CD4-positive, alpha-beta T cell treated with Interleukin-15 for 1 hour (primary cell): Measurements from ENCODE around the gene MARCHF5.
"Not testable (repeated sequence)": the region's sequence is repeated elsewhere in the genome, so short reads cannot be mapped to it uniquely, and the experiment has no call there.

Source experiments
- DNase-seq: peaks from one replicate; pipeline ENCODE4 v3.0.0-alpha.2; 2020

The MARCHF5 gene

DNA sequence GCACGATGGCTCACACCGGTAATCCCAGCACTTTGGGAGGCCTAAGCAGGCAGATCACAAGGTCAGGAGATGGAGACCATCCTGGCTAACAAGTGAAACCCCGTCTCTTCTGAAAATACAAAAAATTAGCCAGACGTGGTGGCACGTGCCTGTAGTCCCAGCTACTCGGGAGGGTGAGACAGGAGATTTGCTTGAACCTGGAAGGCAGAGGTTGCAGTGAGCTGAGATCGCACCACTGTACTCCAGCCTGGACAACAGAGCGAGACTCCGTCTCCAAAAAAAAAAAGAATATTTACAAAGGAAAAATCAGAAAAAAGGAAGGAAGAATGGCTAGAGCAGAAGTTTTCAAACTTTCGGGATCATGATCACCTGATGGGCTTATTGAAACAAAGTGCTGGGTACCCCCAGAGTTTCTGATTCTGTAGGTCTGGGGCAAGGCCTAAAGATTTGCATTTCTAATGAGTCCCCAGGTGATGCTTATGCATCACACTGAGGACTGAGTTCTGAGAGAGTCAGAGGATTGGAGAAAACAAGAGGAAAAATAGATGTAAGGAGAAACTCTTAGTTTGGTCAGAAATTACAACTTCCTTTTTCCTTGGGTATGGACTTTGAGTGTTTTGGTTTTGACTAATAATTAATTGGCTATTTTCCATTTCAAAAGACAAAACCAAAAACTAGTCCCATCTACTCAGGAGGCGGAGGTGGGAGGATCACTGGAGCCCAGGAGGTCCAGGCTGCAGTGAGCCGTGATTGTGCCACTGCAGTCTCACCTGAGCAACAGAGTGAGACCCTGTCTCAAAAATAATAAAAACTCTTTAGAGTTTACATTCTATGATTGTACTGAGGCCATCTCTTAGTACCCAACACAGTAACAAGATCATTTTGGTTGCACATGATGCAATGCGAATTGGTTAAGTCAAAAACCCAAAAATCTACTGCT is 14.4 kb downstream of the MARCHF5 start:
- DNase-seq, result no peak

DNA sequence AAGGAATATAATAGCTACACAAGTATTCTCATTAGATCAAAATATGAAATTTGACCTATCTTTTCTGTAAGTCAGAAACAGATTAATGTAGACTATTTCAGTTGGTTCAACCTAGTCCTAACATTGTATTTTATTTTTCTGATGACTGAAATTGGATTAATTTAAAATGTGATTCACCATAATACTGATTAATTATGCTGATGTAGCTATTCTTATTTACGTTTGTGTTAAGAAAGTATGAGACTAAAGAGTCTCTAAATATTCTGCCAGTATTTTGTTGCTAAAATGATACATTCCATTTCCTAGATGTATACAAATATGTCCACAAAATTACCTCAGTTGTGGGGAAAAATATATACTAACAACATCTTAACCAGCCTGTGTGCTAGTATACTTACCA is 18.3 kb downstream of the MARCHF5 start:
- no peak for DNase-seq

DNA sequence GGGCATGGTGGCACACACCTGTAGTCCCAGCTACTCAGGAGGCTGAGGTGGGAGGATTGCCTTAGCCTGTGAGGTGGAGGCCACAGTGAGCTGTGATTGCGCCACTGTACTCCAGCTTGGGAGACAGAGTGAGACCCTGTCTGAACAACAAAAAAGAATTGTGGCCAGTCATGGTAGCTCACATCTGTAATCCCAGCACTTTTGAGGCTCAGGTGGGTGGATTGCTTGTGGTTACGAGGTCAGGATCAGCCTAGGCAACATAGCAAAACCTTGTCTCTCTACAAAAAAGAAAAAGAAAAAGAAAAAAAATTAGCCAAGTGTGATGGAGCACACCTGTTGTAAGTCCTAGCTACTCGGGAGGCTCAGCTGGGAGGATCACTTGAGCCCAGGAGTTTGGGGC is 22.8 kb downstream of the MARCHF5 start:
- DNase-seq, result no peak

DNA sequence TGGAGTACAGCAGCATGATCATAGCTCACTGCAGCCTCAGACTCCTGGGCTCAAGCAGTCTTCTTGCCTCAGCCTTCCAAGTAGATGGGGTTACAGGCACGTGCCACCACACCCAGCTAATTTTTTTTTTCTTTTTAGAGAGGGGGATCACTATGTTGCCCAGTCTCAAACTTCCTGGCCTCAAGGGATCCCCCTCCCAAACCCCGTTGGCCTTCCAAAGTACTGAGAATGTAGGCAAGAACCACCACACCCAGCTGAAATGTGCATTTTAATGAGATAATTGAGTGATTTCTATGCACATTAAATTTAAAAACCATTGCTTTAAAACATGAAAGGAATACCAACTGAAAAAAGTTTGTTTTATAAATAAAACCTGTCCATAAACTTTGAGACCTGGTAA is 25.6 kb downstream of the MARCHF5 start:
- DNase-seq, result no peak

DNA sequence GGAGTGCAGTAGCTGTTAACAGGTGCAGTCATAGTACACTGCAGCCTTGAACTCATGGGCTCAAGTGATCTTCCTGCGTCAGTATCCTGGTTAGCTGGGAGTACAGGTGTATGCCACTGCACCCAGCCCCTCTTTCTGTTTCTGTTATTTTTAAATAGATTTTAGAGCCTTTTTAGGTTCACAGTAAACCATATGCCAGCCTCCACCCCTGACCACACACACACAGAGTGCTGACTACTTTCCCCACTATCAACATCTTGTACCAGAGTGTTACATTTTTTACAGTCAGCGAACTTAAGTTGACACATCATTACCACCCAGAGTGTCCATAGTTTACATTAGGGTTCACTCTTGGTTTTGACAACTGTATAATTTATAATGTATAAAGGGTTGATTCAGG is 32.1 kb downstream of the MARCHF5 start:
- DNase-seq, result no peak

DNA sequence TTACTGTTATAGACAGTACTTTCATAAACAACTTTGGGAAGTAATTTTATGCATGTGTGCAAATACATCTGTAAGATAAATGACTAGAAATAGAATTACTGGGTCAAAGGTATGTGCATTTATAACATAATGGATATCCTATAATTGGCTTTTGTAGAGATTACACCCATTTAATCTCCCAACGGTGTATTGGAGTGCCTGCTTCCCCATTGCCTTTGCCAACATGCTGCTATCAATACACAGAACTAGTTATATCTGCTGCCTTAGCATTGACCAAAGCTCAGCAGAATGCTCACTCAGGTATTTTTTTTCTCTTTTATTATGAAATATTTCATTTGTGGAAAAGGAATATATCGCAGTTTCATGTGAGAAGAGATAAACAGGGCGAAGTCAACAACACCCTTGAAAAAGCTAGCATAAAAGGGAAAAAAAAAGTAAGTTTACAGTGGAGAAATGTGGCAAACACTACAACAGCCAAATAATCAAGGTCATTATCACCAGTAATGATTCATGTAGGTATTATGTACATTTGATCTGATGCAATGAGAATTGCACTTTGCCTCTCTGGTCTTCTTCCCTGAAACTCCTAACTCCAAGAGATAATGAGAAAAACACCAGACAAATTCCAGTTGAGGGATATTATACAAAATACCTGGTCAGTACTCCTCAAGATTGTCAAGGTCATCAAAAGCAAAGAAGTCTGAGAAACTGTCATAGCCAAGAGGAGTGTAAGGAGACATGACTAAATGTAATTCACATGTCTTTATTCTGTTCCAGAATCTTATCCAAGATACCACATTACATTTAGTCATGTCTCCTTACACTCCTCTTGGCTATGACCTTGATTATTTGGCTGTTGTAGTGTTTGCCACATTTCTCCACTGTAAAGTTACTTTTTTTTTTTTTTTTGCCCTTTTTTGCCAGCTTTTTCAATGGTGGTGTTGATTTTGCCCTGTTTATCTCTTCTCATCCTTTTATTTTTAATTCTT is 36.8 kb downstream of the MARCHF5 start:
- no peak for DNase-seq

DNA sequence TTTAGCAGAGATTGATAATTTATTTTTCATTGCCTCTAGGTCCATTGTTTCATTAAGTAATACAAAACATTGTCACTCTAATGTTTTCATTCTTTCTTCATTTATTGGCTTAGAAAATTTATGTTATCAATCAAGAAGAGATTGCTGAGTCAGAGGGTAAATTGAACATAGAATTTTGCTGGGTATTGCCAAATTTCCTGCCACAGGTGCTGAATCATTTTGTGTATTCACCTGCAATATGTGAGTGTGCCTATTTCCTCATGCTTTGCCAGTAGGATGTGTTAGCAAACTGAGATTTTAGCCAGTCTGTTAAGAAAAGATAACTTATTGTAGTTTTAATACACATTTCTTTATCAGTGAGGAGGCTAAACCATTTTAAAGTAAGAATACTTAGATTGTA is 38.0 kb downstream of the MARCHF5 start:
- DNase-seq, result no peak

DNA sequence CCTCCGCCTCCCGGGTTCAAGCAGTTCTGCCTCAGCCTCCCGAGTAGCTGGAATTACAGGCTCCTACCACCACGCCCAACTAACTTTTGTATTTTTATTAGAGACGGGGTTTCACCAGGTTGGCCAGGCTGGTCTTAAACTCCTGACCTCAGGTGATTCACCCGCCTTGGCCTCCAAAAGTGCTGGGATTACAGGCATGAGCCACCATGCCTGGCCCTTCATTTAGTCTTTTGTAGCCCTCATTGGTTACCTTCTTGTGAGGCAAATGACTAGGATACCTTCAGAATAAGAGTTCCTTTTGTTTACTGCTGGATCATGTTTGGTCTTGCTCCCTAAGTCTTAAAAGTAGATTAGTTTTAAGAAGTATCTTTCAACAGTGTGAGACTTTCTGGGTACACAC is 39.0 kb downstream of the MARCHF5 start:
- DNase-seq, result not testable (repeated sequence)

DNA sequence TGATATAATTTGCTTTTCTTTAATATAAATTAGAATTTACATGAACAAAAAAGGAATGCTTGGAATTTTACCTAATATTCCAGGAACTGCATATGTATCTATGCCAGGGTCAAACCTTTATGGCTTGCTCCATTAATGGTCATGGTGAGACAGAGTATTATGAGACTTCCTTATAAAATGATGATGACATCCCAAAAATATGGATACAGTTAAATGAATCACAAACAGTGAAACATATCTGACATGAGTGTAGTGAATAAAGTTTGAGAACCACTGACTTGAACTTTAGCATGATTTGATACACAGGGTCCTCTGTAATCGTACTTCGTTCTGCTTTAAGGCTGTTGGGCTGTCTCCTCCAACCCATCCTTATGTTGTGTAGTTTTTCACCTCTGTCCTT is 51.8 kb downstream of the MARCHF5 start:
- no peak for DNase-seq

DNA sequence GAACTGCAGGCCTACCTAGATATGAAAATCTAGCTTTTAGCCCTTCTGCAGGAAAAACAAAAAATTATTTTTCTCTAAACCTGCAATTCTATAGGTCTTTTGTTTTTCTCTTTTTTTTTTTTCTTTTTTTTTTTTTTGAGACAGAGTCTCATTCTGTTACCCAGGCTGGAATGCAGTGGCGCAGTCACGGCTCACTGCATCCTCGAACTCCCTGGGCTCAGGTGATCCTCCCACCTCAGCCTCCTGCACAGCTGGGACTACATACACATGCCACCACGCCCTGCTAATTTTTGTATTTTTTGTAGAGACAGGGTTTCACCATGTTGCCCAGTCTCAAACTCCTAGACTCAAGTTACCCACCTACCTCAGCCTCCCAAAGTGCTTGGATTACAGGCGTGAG is 54.6 kb downstream of the MARCHF5 start:
- not testable (repeated sequence) for DNase-seq

DNA sequence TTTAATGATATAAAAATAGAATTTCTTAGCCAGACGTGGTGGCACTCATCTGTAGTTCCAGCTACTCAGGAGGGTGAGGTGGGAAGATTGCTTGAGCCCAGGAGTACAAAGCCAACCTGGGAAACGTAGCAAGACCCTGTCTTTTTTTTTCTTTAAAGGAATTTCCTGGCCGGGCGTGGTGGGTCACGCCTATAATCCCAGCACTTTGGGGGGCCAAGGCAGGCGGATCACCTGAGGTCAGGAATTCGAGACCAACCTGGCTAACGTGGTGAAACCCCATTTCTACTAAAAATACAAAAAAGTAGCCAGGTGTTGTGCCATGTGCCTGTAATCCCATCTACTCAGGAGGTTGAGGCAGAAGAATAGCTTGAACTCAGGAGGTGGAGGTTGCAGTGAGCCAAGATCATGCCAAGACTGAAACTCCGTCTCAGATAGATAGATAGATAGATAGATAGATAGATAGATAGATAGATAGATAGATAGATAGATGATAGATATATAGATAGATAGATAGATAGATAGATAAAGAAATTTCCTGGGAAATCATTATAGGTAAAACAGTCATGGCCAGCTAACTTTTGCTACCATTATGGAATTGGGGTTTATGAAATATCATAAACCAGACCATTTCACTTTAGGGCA is 56.2 kb downstream of the MARCHF5 start:
- not testable (repeated sequence) for DNase-seq

DNA sequence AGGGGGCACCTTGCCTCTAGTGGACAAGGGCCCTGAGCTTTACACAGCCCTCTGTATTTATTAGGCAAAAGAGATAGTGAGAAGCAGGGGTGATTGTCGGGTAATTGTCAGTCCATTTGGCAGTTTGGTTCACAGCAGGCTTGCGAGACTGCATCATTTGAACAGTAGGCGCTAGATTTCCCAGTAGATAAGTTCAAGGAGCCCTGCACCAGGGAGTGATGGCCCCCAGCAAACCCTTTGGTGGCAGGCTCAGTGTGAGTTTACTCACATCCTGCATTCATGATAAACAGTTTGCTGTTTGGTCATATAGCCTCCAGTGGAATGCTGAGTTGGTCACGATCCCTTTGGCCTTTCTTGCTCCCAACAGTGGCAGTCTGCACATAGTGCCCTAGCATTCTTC is 59.4 kb downstream of the MARCHF5 start:
- DNase-seq, result no peak

DNA sequence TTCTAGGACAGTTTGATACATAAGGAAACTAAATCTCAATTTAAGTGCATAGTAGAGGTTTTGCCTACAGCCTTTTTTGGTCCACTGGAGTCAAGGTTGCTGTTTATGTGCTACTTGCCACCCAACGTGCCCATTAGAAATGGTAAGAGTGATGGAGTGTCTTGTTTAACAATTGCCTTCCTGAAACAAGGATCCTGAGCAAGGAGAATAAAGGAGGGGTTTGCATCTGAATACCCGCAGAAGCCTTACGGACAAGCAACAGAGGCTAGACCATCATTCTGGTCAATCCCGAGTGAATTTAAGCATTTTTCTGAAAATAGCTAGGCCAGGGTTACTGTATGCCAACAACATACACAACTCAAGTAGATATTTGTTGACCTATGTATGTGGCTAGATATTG is 63.6 kb downstream of the MARCHF5 start:
- no peak for DNase-seq

DNA sequence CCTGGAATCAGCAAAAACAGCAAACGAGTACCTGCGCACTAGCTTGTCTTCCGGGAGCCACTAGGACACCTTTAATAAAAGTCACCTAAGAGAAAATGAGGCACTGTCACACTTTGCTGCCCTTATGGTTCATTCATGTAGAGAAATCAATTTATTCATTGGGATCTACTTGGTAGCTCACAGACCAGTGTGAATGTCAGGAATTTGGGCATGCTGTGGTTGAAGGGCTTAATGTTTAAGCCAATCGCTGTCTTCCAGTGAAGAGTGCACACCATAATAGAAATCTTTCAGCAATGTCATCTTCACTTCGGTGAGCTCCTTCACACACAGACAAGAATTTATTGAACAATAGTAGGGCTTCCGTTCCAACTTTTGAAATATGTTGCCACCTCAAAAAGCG is 65.1 kb downstream of the MARCHF5 start:
- no peak for DNase-seq

DNA sequence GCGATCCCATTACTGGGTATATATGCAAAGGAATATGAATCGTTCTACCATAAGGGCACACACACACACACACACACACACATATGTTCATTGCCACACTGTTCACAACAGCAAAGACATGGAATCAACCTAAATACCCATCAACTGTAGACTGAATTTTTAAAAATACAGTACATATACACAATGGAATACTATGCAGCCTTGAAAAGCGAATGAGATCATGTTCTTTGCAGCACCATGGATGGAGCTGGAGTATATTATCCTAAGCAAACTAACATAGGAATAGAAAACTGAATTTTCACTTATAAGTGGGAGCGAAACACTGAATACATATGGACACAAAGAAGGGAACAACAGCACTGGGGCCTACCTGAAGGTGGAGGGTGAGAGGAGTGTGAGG is 72.5 kb downstream of the MARCHF5 start:
- DNase-seq, result no peak

DNA sequence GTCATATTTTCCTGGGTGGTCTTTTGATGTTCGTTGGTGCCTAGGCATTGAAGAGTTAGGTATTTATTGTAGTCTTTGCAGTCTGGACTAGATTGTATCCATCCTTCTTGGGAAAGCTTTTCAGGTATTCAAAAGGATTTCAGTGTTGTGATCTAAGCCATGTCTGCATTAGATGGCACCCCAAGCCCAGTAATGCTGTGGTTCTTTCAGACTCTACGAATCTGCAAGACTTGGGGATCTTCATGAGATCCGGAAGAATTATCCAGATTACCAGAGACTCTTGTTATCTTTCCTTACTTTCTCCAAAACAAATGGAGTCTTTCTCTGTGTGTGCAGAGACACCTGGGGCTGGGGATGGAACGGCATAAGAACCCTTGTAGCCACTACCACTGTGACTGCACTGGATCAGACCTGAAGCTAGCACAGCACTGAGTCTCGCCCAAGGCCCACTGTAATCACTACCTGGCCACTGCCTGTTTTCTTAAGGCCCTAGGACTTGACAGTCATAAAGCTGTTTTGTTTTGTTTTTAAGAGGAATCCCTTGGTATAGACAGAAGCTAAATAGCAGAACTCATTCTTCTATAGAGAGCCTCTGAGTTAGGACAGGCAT is 75.5 kb downstream of the MARCHF5 start:
- no peak for DNase-seq

DNA sequence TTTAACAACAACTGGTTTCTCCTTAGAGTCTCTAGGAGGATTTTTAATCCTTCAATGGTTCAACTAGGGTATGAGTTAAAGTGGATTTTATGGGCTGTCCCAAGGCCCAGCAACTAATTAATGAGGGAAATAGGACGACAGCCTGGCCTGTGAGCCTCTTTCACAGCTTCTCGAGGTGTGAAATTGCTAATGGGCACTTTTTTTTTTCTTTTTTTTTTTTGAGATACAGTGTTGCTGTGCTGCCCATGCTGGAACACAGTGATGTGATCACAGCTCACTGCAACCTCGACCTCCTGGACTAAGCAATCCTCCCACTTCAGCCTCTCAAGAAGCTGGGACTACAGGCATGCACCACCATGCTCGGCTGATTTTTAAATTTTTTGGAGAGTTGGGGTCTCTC is 87.0 kb downstream of the MARCHF5 start:
- DNase-seq, result no peak

DNA sequence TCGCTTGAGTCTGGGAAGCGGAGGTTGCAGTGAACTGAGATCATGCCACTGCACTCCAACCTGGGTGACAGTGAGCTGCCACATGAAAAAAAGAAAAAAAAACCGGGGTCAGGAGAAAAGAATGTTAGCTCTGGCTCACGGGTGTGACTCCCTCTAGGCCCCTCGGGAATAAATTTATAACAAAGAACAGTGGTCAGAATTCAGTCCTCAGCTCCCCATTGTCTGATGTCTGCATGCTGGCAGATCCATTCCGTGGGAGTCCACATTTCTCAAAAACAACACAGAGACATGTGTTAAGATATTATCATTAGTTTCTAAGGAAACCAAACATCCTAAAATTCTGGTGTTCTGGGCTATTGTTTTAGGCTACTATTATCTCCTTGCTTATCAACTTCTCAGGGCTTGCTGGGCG is 90.6 kb downstream of the MARCHF5 start:
- DNase-seq, result no peak

DNA sequence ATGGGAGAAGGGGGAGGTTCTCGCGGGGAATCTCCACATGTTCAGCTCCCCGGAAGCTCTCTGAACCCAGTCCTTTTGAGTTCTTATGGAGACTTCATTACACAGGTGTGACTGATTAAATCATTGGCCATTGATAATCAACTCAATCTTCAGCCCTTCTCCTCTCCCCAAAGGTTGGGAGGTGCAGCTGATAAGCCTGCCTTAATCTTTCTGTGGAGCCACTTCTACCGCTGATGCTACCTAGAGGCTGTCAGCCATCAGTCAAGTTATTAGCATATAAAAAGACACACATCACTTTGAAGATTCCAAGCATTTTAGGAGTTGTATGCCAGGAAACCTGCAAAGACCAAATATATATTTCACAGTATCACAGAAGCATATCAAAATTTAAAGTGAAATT is 91.7 kb downstream of the MARCHF5 start:
- DNase-seq, result no peak

DNA sequence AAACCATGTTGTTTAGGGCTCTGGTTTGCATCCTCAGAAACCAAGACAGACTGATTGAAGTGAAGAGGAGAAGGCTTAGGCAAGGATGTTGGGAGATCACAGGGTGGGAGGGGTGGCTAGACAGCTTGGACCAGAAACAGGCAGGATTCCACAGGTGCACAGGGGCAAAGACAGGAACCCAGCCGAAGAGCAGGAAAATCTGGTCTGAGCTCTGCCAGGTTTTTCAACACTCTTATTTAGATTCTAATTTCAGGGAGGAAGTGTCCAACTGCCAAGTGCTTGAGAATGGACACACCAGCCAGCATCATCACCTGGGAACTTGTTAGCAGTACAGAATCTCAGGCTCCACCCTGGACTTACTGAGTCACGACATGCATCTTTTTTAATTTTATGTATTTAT is 93.8 kb downstream of the MARCHF5 start:
- DNase-seq, result no peak

DNA sequence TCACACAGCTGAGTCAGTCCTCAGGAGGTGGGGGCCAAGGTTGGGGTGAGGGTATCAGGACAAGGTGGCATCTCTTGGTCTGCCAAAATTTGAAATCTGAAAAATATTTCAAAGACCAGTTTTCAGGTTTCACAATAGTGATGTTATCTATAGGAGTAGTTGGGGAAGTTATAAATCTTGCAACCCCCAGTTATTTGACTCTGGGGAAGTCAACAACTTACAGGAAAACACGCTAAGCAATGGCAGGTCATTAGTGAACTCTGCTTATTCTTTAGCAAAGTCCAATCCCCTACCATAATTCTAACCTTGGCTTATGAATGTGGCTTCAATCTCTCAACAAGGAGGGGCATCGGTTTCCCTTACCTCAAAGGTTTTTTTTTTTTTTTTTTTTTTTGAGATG is 94.9 kb downstream of the MARCHF5 start:
- DNase-seq, result no peak

DNA sequence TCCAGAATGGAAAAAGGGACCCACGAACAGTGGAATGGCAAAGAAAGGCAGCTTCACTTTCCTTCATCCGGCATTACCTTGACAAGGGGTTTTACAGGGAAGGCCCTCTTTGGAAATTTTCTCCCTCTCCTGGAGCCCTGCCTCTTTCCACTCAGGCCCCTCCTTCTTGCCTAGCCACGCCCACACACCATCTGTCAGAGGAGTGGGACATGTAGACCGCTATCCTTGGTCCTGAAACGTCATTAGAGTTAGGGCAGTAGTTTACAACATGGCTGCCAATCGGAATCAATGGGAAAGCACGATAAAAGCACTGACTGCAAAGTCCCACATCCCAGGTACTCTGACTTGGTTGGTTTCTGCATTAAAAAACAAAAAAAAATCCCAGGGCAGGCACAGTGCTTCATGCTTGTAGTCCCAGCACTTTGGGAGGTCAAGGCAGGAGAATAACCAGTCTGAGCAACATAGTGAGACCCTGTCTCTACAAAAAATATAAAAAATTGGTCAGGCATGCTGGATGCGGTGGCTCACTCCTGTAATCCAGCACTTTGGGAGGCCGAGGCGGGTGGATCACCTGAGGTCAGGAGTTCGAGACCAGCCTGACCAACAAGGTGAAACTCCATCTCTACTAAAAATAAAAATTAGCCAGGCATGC is 96.4 kb downstream of the MARCHF5 start:
- no peak for DNase-seq
